PC-3 (cell line): Measurements from ENCODE around the gene ICE2. TPM values are rescaled to one million over a fixed set of nuclear protein-coding genes. Genes with fewer than 3 reads are reported as not detected.

Experiments
- ATAC-seq: fragments of 200-7000 bp; cut with Tn5 transposase; 2 replicates; pipeline ENCODE4 v1.9.1; 2020; ENCODE audit warnings: mild to moderate bottlenecking, moderate library complexity
- BruUV-seq: library from RNA; stranded (reverse); fragments of 400-500 nt; replicated peaks from 2 replicates; lab custom pipeline; 2021; lab: Mats Ljungman, UMichigan
- CTCF ChIA-PET: fragments of 300-600 bp; sonication (Branson Sonifier 250); formaldehyde crosslinking; loops from one replicate; lab custom pipeline; 2022; ENCODE audit warnings: antibody characterized with exemption; lab: Charles Lee
- POLR2A ChIA-PET: fragments of 300-600 bp; sonication (Branson Sonifier 250); formaldehyde crosslinking; loops from one replicate; lab custom pipeline; 2022; ENCODE audit warnings: antibody characterized with exemption; ENCODE audit not compliant: unreplicated experiment; lab: Charles Lee
- DNase-seq: peaks from one replicate; pipeline ENCODE4 v3.0.0-alpha.2; 2015
- H2AFZ ChIP-seq: fragments of 300-600 bp; sonication (generic); 2 replicates; pipeline ENCODE4 v1.6.0; 2016; ENCODE audit warnings: antibody characterized with exemption, low read length
- H3F3A ChIP-seq: fragments of 300-600 bp; sonication (generic); one replicate; pipeline ENCODE4 v1.6.0; 2017; ENCODE audit warnings: antibody characterized with exemption, low read length, control low read depth, mild to moderate bottlenecking; ENCODE audit not compliant: unreplicated experiment
- H3K27ac ChIP-seq: fragments of 300-600 bp; sonication (generic); 2 replicates; pipeline ENCODE4 v1.5.1; 2016; ENCODE audit warnings: mild to moderate bottlenecking, low read length
- H3K27me3 ChIP-seq: fragments of 300-600 bp; sonication (generic); 2 replicates; pipeline ENCODE4 v1.6.1; 2016; ENCODE audit warnings: low read length, mixed read lengths
- H3K36me3 ChIP-seq: fragments of 300-600 bp; sonication (generic); 2 replicates; pipeline ENCODE4 v1.6.1; 2016; ENCODE audit warnings: low read depth, mixed run types, low read length, mixed read lengths
- H3K4me1 ChIP-seq: fragments of 300-600 bp; sonication (generic); 2 replicates; pipeline ENCODE4 v1.5.1; 2016; ENCODE audit warnings: low read length; ENCODE audit not compliant: insufficient read depth
- H3K4me2 ChIP-seq: fragments of 300-600 bp; sonication (generic); 2 replicates; pipeline ENCODE4 v1.6.0; 2016; ENCODE audit warnings: low read length
- H3K4me3 ChIP-seq: fragments of 300-600 bp; sonication (generic); 2 replicates; pipeline ENCODE4 v1.5.1; 2016; ENCODE audit warnings: mild to moderate bottlenecking, low read length, mixed read lengths
- H3K79me2 ChIP-seq: fragments of 300-600 bp; sonication (generic); 2 replicates; pipeline ENCODE4 v1.6.1; 2017; ENCODE audit warnings: low read length, mixed read lengths
- H3K9ac ChIP-seq: fragments of 300-600 bp; sonication (generic); 2 replicates; pipeline ENCODE4 v1.6.0; 2016; ENCODE audit warnings: mild to moderate bottlenecking, low read length
- H3K9me2 ChIP-seq: fragments of 300-600 bp; sonication (generic); replicated peaks from 2 replicates; pipeline ENCODE4 v1.6.1; 2016; ENCODE audit warnings: mixed run types, low read length, mixed read lengths
- H3K9me3 ChIP-seq: fragments of 300-600 bp; sonication (generic); 2 replicates; pipeline ENCODE4 v1.6.1; 2016; ENCODE audit warnings: low read length, mixed read lengths
- H4K20me1 ChIP-seq: fragments of 300-600 bp; sonication (generic); 2 replicates; pipeline ENCODE4 v1.6.1; 2016; ENCODE audit warnings: low read length, mixed read lengths
- EZH2 ChIP-seq: fragments of 300-600 bp; sonication (generic); IDR thresholded peaks from one replicate; pipeline ENCODE4 v1.6.1; 2017; ENCODE audit warnings: antibody characterized with exemption, mild to moderate bottlenecking, low read length; ENCODE audit not compliant: unreplicated experiment
- EZH2phosphoT487 ChIP-seq: fragments of 300-600 bp; sonication (generic); IDR thresholded peaks from 2 replicates; pipeline ENCODE4 v1.6.1; 2018; ENCODE audit warnings: mild to moderate bottlenecking, antibody characterized with exemption, low read length, borderline replicate concordance
- intact Hi-C: fragments of 100-400 bp; cut with micrococcal nuclease; formaldehyde crosslinking; loops from 2 replicates; pipeline ENCODE4 v1.9.0; 2023
- total RNA-seq: library from RNA; depleted of rRNA; stranded (reverse); fragments of >200 nt; gene quantifications from 2 replicates; pipeline ENCODE4 v1.2.3, GENCODE V29; 2014
- TF ChIP-seq, protein P1 (sequence below): fragments of 300-600 bp; sonication (generic); conservative IDR thresholded peaks from 2 replicates; pipeline ENCODE4 v1.5.1; 2017; ENCODE audit warnings: antibody characterized with exemption, low read depth, mild to moderate bottlenecking, low read length

ICE2 gene
- total RNA-seq, 1 experiment from 2014 or later = 14.8 TPM

DNA sequence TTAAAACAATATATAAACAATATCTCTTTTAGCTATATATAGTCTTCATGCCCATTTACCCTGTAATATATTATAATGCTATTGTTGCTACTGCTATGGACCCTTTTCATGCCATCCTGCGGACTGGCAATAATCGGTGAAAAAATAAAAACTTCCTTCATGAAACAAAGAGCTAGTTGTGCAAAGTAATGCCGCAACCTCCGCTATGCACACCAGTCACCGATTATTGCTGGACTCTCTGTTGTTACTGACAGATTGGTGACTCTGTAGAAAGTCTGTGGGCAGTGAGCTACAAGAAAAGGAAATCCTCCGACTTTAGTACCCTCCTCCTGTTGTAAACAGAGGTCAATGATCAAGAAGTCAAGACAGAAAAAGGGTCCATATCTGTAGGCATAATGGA is 17.9 kb upstream of the ICE2 start:
- no peaks in the 10 kb centered on the region for H4K20me1 ChIP-seq
- no peak overlapping the region for H2AFZ ChIP-seq
- CTCF ChIA-PET = no interaction called here
- no peak overlapping the region for H3K4me3 ChIP-seq
- H3K9me3 ChIP-seq = no peaks in the 10 kb centered on the region
- H3K27me3 ChIP-seq = no peaks in the 10 kb centered on the region
- no peak for DNase-seq
- no peaks in the 10 kb centered on the region for H3K36me3 ChIP-seq
- no peak overlapping the region for H3K27ac ChIP-seq
- intact Hi-C loops = no loop called here
- no peak overlapping the region for H3K9ac ChIP-seq
- H3K79me2 ChIP-seq = no peaks in the 10 kb centered on the region
- no peaks in the 10 kb centered on the region for H3F3A ChIP-seq
- H3K4me1 ChIP-seq = no peaks in the 10 kb centered on the region
- H3K4me2 ChIP-seq = no peak overlapping the region
- no peaks in the 10 kb centered on the region for H3K9me2 ChIP-seq
- TF ChIP-seq, protein P1, sequence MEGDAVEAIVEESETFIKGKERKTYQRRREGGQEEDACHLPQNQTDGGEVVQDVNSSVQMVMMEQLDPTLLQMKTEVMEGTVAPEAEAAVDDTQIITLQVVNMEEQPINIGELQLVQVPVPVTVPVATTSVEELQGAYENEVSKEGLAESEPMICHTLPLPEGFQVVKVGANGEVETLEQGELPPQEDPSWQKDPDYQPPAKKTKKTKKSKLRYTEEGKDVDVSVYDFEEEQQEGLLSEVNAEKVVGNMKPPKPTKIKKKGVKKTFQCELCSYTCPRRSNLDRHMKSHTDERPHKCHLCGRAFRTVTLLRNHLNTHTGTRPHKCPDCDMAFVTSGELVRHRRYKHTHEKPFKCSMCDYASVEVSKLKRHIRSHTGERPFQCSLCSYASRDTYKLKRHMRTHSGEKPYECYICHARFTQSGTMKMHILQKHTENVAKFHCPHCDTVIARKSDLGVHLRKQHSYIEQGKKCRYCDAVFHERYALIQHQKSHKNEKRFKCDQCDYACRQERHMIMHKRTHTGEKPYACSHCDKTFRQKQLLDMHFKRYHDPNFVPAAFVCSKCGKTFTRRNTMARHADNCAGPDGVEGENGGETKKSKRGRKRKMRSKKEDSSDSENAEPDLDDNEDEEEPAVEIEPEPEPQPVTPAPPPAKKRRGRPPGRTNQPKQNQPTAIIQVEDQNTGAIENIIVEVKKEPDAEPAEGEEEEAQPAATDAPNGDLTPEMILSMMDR = no peak
- TF ChIP-seq EZH2phosphoT487 (no peak), EZH2 (no peak)
- ATAC-seq = no peak
- POLR2A ChIA-PET = no interaction called here
- BruUV-seq = no TSS peak

DNA sequence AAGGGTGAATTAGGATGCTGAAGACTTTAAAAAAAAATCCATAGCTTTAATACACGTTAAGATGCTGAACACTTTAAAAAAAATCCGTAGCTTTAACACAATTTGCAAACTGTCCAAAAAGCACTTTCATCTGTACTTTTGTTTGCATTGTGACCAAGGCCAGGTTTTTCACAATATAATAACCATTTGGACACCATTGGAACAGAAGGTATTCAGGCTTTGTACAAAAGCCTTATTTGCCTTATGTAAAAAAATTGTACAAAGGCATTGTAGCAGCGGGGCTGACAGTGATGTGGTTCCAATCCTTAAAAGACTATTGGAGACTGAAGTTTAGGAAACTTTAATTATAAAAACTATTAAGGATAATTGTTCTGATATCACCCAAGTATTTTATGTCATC is 15.2 kb upstream of the ICE2 start:
- Histone ChIP-seq H4K20me1 (no peaks in the 10 kb centered on the region), H3K27me3 (no peaks in the 10 kb centered on the region), H3K4me3 (no peak overlapping the region), H3K4me1 (no peaks in the 10 kb centered on the region), H2AFZ (no peak overlapping the region), H3K9me3 (no peaks in the 10 kb centered on the region), H3K9ac (no peak overlapping the region), H3K36me3 (no peaks in the 10 kb centered on the region), H3F3A (no peaks in the 10 kb centered on the region), H3K4me2 (no peak overlapping the region), H3K79me2 (no peaks in the 10 kb centered on the region), H3K9me2 (no peaks in the 10 kb centered on the region), H3K27ac (no peak overlapping the region)
- ChIA-PET POLR2A (no interaction called here), CTCF (no interaction called here)
- no peak for DNase-seq
- intact Hi-C loops = no loop called here
- ATAC-seq = no peak
- BruUV-seq = no TSS peak
- TF ChIP-seq, protein P1 = no peak
- TF ChIP-seq EZH2phosphoT487 (no peak), EZH2 (no peak)

DNA sequence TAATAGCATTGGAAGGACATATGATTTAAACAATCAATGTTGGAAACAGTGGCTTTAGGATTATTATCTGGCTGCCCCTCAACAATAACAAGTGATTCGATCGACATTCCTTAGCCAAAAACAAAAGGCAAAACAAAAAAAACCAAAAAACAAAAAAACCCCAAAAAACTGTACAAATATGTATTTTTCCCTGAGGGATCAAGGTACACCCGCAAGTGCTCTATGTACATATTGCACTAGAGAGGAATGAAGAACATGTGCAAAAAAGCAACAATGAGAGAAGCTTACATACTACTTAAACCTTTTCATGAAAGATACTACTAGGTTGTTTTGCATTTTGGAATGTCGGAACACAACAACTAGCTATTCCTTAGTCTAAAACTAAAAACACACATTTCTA is 14.2 kb upstream of the ICE2 start:
- TF ChIP-seq EZH2 = no peak
- no peak for TF ChIP-seq EZH2phosphoT487
- TF ChIP-seq, protein P1 = no peak
- intact Hi-C loops = no loop called here
- H3K4me1 ChIP-seq = no peaks in the 10 kb centered on the region
- ATAC-seq (no peak), DNase-seq (no peak)
- H3K9me2 ChIP-seq = no peaks in the 10 kb centered on the region
- no peaks in the 10 kb centered on the region for H3K36me3 ChIP-seq
- ChIA-PET POLR2A (no interaction called here), CTCF (no interaction called here)
- H4K20me1 ChIP-seq = no peaks in the 10 kb centered on the region
- no peak overlapping the region for H3K4me2 ChIP-seq
- no peak overlapping the region for H3K27ac ChIP-seq
- H3K9ac ChIP-seq = no peak overlapping the region
- H3K9me3 ChIP-seq = no peaks in the 10 kb centered on the region
- BruUV-seq = no TSS peak
- H3K27me3 ChIP-seq = no peaks in the 10 kb centered on the region
- no peak overlapping the region for H2AFZ ChIP-seq
- no peaks in the 10 kb centered on the region for H3K79me2 ChIP-seq
- H3K4me3 ChIP-seq = no peak overlapping the region
- H3F3A ChIP-seq = no peaks in the 10 kb centered on the region
